ENCODE results near the gene SYNJ2. TPM values are rescaled to one million over a fixed set of nuclear protein-coding genes. Genes with fewer than 3 reads are reported as not detected.
"Not testable (repeated sequence)": the region's sequence is repeated elsewhere in the genome, so short reads cannot be mapped to it uniquely, and the experiment has no call there.

The SYNJ2 gene
- total RNA-seq, 1 experiment from 2014 or later, result 3.9 TPM

DNA sequence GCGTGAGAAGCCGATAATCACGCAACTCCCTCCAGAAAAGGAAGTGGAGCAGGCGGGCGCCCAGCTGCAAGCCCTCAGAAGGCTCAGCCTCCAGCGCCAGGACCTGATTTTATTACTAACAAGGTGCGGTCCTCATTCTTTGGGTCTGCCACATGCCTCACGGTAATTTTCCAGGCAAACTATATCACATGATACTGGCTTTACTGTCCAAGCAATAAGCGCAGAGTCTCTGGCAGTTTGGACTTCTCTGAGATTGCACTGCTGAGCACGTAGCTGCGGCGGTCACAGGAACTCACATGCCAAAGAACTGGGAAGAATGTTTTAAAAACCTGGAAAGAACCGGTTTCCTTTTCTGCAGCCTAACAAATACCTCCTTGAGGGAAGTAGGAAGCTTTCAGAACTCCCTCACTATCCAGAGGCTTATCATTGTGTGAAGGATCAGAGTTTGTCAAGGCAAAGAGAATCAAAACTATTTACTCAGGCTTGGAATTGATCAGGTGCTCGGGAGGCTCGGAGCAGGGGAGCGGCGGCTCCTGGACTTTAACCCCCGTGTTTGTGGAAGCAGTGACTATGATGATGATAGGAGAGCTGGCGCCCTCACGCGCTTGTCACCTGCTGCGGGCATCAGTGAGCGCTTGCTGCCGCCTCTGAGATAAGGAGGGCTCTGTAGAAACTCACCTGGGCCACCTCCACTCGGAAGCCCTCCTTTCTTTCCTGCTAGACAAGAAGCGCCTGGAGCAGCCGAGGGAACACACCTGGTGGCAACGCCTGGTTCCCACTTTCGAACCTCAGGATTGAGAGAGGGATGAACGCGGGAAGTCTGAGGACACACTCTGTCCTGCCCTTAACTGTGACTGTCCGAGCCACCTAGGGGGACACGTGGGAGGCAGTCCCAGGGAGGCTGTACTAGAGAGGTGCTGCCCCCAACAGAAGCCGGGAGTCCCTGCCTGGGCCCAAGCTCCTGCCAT, 27.2 kb upstream of the SYNJ2 start:
- no peak for DNase-seq (ENCODE audit: low read depth, low spot score)
- in situ Hi-C loops (cut with HindIII; ENCODE audit: low pct_unique_long_range_greater_than_20kb, low sequenced_read_pairs), result no loop called here

GRCh38 chr6:157955675-157956074, 26.0 kb upstream of the SYNJ2 start:
- in situ Hi-C loops (cut with HindIII; ENCODE audit: low pct_unique_long_range_greater_than_20kb, low sequenced_read_pairs), result no loop called here
- DNase-seq (ENCODE audit: low read depth, low spot score), result no peak

DNA sequence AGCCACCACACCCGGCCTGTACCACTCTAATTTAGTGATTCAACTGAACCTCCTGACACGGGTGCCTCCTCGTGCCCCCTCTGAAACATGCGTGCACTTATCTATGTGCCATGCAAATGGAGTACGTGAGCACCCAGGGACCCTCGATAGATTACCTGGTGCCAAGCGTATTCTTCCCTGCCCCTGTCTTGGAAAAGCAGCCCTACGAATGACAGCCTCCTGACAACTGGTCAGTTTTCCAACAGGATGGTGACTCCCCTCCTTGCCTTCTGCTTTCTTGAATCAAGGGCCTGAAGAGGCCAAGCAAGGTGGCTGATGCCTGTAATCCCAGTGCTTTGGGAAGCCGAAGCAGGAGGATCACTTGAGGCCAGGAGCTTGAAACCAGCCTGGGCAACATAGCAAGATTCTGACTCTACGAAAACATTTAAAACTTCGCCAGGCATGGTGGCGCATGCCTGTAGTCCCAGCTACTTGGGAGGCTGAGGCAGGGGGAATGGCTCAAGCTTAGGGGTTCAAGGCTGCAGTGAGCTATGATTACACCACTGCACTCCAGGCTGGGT, 25.4 kb upstream of the SYNJ2 start:
- in situ Hi-C loops (cut with HindIII; ENCODE audit: low pct_unique_long_range_greater_than_20kb, low sequenced_read_pairs), result no loop called here
- DNase-seq (ENCODE audit: low read depth, low spot score), result no peak

GRCh38 chr6:157959451-157960227, 22.0 kb upstream of the SYNJ2 start:
- in situ Hi-C loops (cut with HindIII; ENCODE audit: low pct_unique_long_range_greater_than_20kb, low sequenced_read_pairs), result no loop called here

GRCh38 chr6:157961153-157961831, 20.4 kb upstream of the SYNJ2 start:
- DNase-seq (ENCODE audit: low read depth, low spot score), result no peak
- in situ Hi-C loops (cut with HindIII; ENCODE audit: low pct_unique_long_range_greater_than_20kb, low sequenced_read_pairs), result no loop called here

More at GRCh38 chr6:157959451-157960227, 22.0 kb upstream of the SYNJ2 start:
- DNase-seq (ENCODE audit: low read depth, low spot score), result no peak

DNA sequence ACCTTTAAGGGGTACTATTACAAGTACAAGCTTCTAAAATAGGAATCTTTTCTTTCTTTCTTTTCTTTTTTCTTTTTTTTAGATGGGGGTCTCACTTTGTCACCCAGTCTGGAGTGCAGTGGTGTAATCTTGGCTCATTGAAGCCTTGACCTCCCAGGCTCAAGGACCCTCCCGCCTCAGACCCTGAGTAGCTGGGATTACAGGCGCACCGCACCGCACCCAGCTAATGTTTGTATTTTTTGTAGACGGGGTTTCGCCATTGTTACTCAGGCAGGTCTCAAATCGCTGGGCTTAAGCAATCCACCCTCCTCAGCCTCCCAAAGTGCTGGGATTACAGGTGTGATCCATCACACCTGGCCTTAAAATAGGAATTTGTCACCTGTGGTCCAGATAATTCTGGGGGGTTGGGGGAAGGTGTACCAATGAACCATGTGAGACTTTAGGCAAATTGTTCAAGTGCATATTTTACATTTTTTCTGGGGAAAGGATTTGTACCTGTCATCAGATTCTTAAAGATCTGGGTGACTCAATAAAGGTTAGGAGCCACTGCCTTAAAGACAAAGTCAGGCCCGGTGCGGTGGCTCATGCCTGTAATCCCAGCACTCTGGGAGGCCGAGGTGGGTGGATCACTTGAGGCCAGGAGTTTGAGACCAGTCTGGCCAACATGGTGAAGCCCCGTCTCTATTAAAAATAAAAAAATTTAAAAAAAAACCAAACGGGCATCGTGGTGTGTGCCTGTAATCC, 19.7 kb upstream of the SYNJ2 start:
- no peak for DNase-seq (ENCODE audit: low read depth, low spot score)
- in situ Hi-C loops (cut with HindIII; ENCODE audit: low pct_unique_long_range_greater_than_20kb, low sequenced_read_pairs), result no loop called here

- in situ Hi-C loops (cut with HindIII; ENCODE audit: low pct_unique_long_range_greater_than_20kb, low sequenced_read_pairs), result no loop called here
Measured at GRCh38 chr6:157962601-157963302, 18.9 kb upstream of the SYNJ2 start.

GRCh38 chr6:157964100-157964499, 17.6 kb upstream of the SYNJ2 start:
- in situ Hi-C loops (cut with HindIII; ENCODE audit: low pct_unique_long_range_greater_than_20kb, low sequenced_read_pairs), result no loop called here

More at GRCh38 chr6:157962601-157963302, 18.9 kb upstream of the SYNJ2 start:
- no peak for DNase-seq (ENCODE audit: low read depth, low spot score)

GRCh38 chr6:157965387-157965786, 16.3 kb upstream of the SYNJ2 start:
- in situ Hi-C loops (cut with HindIII; ENCODE audit: low pct_unique_long_range_greater_than_20kb, low sequenced_read_pairs), result no loop called here

More at GRCh38 chr6:157964100-157964499, 17.6 kb upstream of the SYNJ2 start:
- DNase-seq (ENCODE audit: low read depth, low spot score), result no peak

GRCh38 chr6:157966589-157966977, 15.1 kb upstream of the SYNJ2 start:
- no peak for DNase-seq (ENCODE audit: low read depth, low spot score)
- in situ Hi-C loops (cut with HindIII; ENCODE audit: low pct_unique_long_range_greater_than_20kb, low sequenced_read_pairs), result no loop called here

More at GRCh38 chr6:157965387-157965786, 16.3 kb upstream of the SYNJ2 start:
- no peak for DNase-seq (ENCODE audit: low read depth, low spot score)

GRCh38 chr6:157967020-157967419, 14.6 kb upstream of the SYNJ2 start:
- in situ Hi-C loops (cut with HindIII; ENCODE audit: low pct_unique_long_range_greater_than_20kb, low sequenced_read_pairs), result no loop called here
- DNase-seq (ENCODE audit: low read depth, low spot score), result no peak

- DNase-seq (ENCODE audit: low read depth, low spot score), result no peak
- in situ Hi-C loops (cut with HindIII; ENCODE audit: low pct_unique_long_range_greater_than_20kb, low sequenced_read_pairs), result no loop called here
Measured at GRCh38 chr6:157967486-157967885, 14.2 kb upstream of the SYNJ2 start.

- DNase-seq (ENCODE audit: low read depth, low spot score); in situ Hi-C loops (cut with HindIII; ENCODE audit: low pct_unique_long_range_greater_than_20kb, low sequenced_read_pairs): not testable (repeated sequence)
Measured at GRCh38 chr6:157972177-157972576, 9.5 kb upstream of the SYNJ2 start.

- no peak for DNase-seq (ENCODE audit: low read depth, low spot score)
- in situ Hi-C loops (cut with HindIII; ENCODE audit: low pct_unique_long_range_greater_than_20kb, low sequenced_read_pairs), result no loop called here
Measured at GRCh38 chr6:157974341-157974894, 7.2 kb upstream of the SYNJ2 start.

DNA sequence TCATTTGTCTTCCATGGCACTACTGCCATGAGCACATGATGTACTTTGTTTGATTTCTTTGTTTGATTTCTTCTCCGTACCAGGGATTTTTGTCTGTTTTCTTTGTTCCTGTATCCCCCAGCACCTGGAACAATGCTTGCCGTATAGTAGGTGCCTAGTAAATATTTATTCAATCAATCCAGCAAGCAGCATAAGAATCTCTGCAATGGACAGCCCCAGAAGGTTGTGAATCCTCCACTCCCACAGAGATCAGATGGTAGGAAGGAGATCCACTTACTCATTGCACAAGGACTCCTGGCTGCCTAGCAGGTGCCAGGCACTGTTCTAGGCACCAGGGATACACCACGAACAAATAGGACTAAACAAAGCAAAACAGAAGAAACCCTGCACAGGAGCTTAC, 6.7 kb upstream of the SYNJ2 start:
- in situ Hi-C loops (cut with HindIII; ENCODE audit: low pct_unique_long_range_greater_than_20kb, low sequenced_read_pairs), result no loop called here
- no peak for DNase-seq (ENCODE audit: low read depth, low spot score)

- in situ Hi-C loops (cut with HindIII; ENCODE audit: low pct_unique_long_range_greater_than_20kb, low sequenced_read_pairs), result no loop called here
- no peak for DNase-seq (ENCODE audit: low read depth, low spot score)
Measured at GRCh38 chr6:157975456-157975855, 6.2 kb upstream of the SYNJ2 start.
